Thyroid gland (tissue), 4 donors: ENCODE results near the gene GNAQ. TPM values are rescaled to one million over a fixed set of nuclear protein-coding genes. Genes with fewer than 3 reads are reported as not detected.

Source experiments
- DNase-seq, 2 donors: peaks; one replicate each; pipeline ENCODE4 v3.0.0-alpha.2; 2019
- H3K27ac ChIP-seq, 3 donors: fragments of 200-600 bp; sonication (generic); 1 replicate in 2 of 3; 2 replicates in 1 of 3; pipeline ENCODE4 v1.5.1; 2016 to 2019; ENCODE audit warnings: mild to moderate bottlenecking in 1 of 3, moderate library complexity in 1 of 3
- H3K27me3 ChIP-seq: fragments of 200-600 bp; sonication (generic); one replicate; pipeline ENCODE4 v1.5.1; 2019
- H3K36me3 ChIP-seq, 2 donors: fragments of 200-600 bp; sonication (generic); one replicate each; pipeline ENCODE4 v1.5.1; 2016 to 2019
- H3K4me1 ChIP-seq, 2 donors: fragments of 200-600 bp; sonication (generic); one replicate each; pipeline ENCODE4 v1.5.1; 2017 to 2019
- H3K4me3 ChIP-seq, 3 donors: fragments of 200-600 bp; sonication (generic); replicated peaks in 1 of 3; 1 replicate in 2 of 3; 2 replicates in 1 of 3; pipeline ENCODE4 v1.5.1; 2016; ENCODE audit warnings: mild to moderate bottlenecking in 1 of 3
- H3K9me3 ChIP-seq: fragments of 200-600 bp; sonication (generic); one replicate; pipeline ENCODE4 v1.5.1; 2017
- CTCF ChIP-seq, 6 experiments: fragments of 200-600 bp in 3 of 6; fragments of 450-650 bp in 3 of 6; sonication (generic) in 3 of 6; IDR thresholded peaks; one replicate each; pipeline ENCODE4 v1.5.1; 2016 to 2019; ENCODE audit warnings: antibody characterized with exemption in 6 of 6, mild to moderate bottlenecking in 2 of 6, inconsistent platforms in 1 of 6, moderate library complexity in 1 of 6
- POLR2A ChIP-seq, 2 donors: fragments of 450-650 bp; IDR thresholded peaks; one replicate each; pipeline ENCODE4 v1.6.1; 2017; ENCODE audit warnings: antibody characterized with exemption in 2 of 2, mild to moderate bottlenecking in 2 of 2, moderate library complexity in 1 of 2
- WGBS, 2 donors: methylation state at CpG; one replicate each; pipeline ENCODE4 v1.1.5; 2017; 5-methylcytosine and 5-hydroxymethylcytosine counted together
- intact Hi-C: fragments of 100-400 bp; cut with DNase I; formaldehyde crosslinking; loops from one replicate; pipeline ENCODE4 v1.15.1; 2023
- total RNA-seq, 4 donors: library from RNA; depleted of rRNA; stranded (reverse); fragments of >200 nt; gene quantifications; one replicate each; pipeline ENCODE4 v1.2.3, GENCODE V29; 2016

The GNAQ gene
- total RNA-seq, 4 donors from 2014 or later = 40.0 to 60.8 (median 58.1) TPM

DNA sequence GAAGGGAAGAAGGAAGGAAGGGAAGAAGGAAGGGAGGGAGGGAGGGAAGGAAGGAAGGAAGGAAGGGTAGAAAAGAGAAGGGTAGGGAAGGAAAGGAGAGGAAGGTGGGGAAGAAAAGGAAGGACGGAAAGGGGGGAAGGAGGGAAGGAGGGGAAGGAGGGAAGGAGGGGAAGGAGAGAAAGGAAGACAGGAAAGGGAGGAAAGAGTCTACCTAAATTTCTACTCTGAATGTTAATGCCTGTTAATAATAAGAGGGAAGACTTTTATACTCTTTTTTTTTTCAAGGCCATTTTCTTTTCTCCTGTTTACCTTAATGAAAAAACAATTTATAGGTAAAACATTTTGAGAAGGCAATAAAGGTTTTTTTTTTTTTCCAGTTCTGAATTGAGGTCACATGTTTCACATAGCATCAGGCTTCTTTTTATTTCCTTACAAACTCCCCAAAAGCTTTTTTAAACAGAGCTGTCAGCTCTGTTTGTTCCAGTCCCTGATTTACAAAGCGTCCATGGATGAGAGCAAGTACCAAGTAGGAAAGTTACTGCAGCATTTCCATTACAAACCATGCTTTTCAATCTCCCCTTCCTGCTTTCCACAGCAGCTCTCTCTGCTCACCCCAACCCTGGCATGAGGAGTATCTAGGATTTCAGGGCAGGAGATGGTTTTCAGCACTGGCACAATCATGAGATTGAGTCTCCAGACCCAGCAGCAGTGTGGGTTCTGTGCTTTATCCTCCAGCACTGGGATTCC, 173.9 kb downstream of the GNAQ start:
- Histone ChIP-seq H3K9me3 (no peaks in the 10 kb centered on the region), H3K27me3 (no peaks in the 10 kb centered on the region), H3K27ac (no peak overlapping the region), H3K36me3 (no peaks in the 10 kb centered on the region), H3K4me1 (peaks cover 8 to 12% of the 10 kb centered on the region in 2 donors), H3K4me3 (no peak overlapping the region)
- WGBS, 2 donors = 94% methylated on average over 2 of the region's 2 CpGs
- TF ChIP-seq CTCF (IDR thresholded peaks at IDR 0.05) (no peak), POLR2A (IDR thresholded peaks at IDR 0.05) (no peak)
- intact Hi-C loops = no loop called here
- DNase-seq = no peak

DNA sequence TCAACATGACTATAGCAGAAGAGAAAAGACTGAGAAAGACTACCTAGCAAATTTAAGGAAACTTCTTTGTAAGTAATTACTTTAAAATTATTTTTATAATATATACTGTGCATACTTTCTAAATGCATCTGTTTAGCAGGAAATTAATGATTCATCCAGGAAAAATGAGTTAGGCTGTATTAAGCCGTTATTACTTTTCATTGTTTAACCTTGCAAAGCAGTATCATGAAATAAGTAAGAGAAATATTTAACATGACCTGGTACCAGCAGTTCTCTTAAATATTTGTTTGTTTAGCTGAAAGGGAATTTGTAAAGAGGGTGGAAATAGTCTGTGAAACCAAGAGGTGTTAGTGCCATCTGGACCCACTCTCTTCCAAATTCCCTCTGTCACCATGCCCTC, 175.0 kb downstream of the GNAQ start:
- no peak overlapping the region for H3K27ac ChIP-seq
- no peaks in the 10 kb centered on the region for H3K36me3 ChIP-seq
- H3K9me3 ChIP-seq = no peaks in the 10 kb centered on the region
- intact Hi-C loops = no loop called here
- TF ChIP-seq POLR2A (IDR thresholded peaks at IDR 0.05) (no peak), CTCF (IDR thresholded peaks at IDR 0.05) (no peak)
- no peak for DNase-seq
- 72 to 80% methylated on average over 1 of the region's 1 CpG for WGBS, 2 donors
- peaks cover 17 to 23% of the 10 kb centered on the region in 2 donors for H3K4me1 ChIP-seq
- no peaks in the 10 kb centered on the region for H3K27me3 ChIP-seq
- H3K4me3 ChIP-seq = no peak overlapping the region

DNA sequence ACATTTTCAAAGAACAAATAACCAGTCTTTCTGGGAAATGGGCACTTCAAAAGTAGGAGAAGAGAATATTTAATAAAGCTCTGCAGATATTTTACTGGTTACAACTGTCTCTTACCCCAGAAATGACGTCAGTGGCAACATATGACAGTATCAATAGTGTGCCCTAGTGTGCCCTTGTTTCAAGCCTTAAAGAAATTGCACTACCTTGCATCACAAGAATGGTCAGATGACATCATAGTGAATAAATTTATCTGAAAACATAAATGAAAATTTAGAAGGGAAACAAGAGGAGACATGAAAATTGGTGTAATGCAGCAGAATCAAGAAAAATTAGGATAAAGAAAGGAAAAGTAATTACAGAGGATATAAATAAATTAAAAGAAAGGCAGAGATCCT, 176.7 kb downstream of the GNAQ start:
- TF ChIP-seq POLR2A (IDR thresholded peaks at IDR 0.05) = no peak
- TF ChIP-seq CTCF (IDR thresholded peaks at IDR 0.05) = no peak
- Histone ChIP-seq H3K27ac (no peak overlapping the region), H3K9me3 (no peaks in the 10 kb centered on the region), H3K36me3 (no peaks in the 10 kb centered on the region), H3K27me3 (no peaks in the 10 kb centered on the region), H3K4me1 (peaks cover 19 to 29% of the 10 kb centered on the region in 2 donors), H3K4me3 (no peak overlapping the region)
- intact Hi-C loops = no loop called here
- 100% methylated on average over 1 of the region's 1 CpG for WGBS, 2 donors
- no peak for DNase-seq

DNA sequence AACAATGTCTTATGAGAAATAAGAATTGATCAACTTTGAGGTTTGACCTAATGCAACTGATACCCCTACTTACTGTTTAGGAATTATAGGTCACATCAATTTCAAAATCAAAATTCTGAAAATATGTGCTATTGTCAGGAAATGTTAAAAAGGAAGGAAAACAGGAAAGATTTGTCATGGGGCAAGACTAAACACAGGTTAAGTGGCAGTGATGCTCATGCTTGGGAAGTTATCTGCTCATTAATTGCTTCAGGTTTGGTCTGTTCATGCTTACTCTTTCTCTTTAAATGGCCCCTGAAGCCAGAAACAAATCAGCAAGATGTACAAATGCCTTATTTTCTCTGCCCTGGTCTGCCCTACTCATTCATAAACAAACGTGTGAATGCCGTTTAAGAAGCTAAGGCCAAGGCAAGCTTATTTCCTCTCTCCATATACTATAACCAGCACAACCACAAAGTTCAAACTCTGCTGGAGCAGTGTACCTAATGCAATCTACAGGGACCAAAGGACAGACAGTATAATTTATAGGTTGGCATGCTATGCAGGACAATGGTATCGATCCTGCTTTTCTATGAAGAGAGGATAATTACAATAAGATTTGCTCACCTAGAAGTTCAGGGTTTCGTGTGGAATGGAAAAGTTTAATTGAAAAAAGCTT, 177.2 kb downstream of the GNAQ start:
- 75 to 82% methylated on average over 4 of the region's 4 CpGs for WGBS, 2 donors
- no peak for DNase-seq
- intact Hi-C loops = no loop called here
- H3K4me3 ChIP-seq = no peak overlapping the region
- H3K4me1 ChIP-seq = peaks cover 19 to 35% of the 10 kb centered on the region in 2 donors
- no peaks in the 10 kb centered on the region for H3K9me3 ChIP-seq
- H3K27me3 ChIP-seq = no peaks in the 10 kb centered on the region
- no peaks in the 10 kb centered on the region for H3K36me3 ChIP-seq
- no peak for TF ChIP-seq POLR2A (IDR thresholded peaks at IDR 0.05)
- no peak for TF ChIP-seq CTCF (IDR thresholded peaks at IDR 0.05)
- no peak overlapping the region for H3K27ac ChIP-seq

- intact Hi-C loops = no loop called here
Measured at GRCh38 chr9:77853716-77854115, 177.9 kb downstream of the GNAQ start.

More at GRCh38 chr9:77853716-77854115, 177.9 kb downstream of the GNAQ start:
- no peaks in the 10 kb centered on the region for H3K9me3 ChIP-seq
- H3K36me3 ChIP-seq = no peaks in the 10 kb centered on the region
- no peak for DNase-seq
- TF ChIP-seq POLR2A (IDR thresholded peaks at IDR 0.05) (no peak), CTCF (IDR thresholded peaks at IDR 0.05) (no peak)
- no peak overlapping the region for H3K4me3 ChIP-seq
- WGBS, 2 donors = 86 to 88% methylated on average over 3 of the region's 3 CpGs
- peak overlapping the region in 1 of 3 donors; percentile 83 for H3K27ac ChIP-seq
- H3K27me3 ChIP-seq = no peaks in the 10 kb centered on the region
- peaks cover 21 to 41% of the 10 kb centered on the region in 2 donors for H3K4me1 ChIP-seq
